Sigmoid colon (tissue), 3 donors: ENCODE measurements around the gene COL4A2.

Experiments used
- CTCF ChIP-seq, 4 experiments: fragments of 450-650 bp in 3 of 4; fragments of 200-600 bp in 1 of 4; IDR thresholded peaks; one replicate each; pipeline ENCODE4 v1.5.1; 2016 to 2019; ENCODE audit warnings: antibody characterized with exemption in 4 of 4, mild to moderate bottlenecking in 3 of 4, moderate library complexity in 2 of 4
- POLR2A ChIP-seq, 2 donors: fragments of 450-650 bp; IDR thresholded peaks; one replicate each; pipeline ENCODE4 v1.6.1; 2016; ENCODE audit warnings: antibody characterized with exemption in 2 of 2, mild to moderate bottlenecking in 2 of 2, moderate library complexity in 2 of 2

GRCh38 chr13:110501188-110501587 lies 194.1 kb downstream of the COL4A2 start:
- no peak for TF ChIP-seq CTCF (IDR thresholded peaks at IDR 0.05)
- TF ChIP-seq POLR2A (IDR thresholded peaks at IDR 0.05), result no peak
